Brain pericyte (primary cell): ENCODE measurements around the gene FBXW12.
"Not testable (repeated sequence)": the region's sequence is repeated elsewhere in the genome, so short reads cannot be mapped to it uniquely, and the experiment has no call there.

ENCODE experiments used
- DNase-seq: peaks from one replicate; pipeline ENCODE4 v3.0.0-alpha.2; 2012; ENCODE audit warnings: low read depth, low spot score

FBXW12 gene

GRCh38 chr3:48371651-48372376 lies at the start of gene FBXW12:
Gene FBXW12, plus strand, starts transcription at chr3:48372219. Its CDS starts 549 bp downstream, at chr3:48372768.
- DNase-seq = no peak

DNA sequence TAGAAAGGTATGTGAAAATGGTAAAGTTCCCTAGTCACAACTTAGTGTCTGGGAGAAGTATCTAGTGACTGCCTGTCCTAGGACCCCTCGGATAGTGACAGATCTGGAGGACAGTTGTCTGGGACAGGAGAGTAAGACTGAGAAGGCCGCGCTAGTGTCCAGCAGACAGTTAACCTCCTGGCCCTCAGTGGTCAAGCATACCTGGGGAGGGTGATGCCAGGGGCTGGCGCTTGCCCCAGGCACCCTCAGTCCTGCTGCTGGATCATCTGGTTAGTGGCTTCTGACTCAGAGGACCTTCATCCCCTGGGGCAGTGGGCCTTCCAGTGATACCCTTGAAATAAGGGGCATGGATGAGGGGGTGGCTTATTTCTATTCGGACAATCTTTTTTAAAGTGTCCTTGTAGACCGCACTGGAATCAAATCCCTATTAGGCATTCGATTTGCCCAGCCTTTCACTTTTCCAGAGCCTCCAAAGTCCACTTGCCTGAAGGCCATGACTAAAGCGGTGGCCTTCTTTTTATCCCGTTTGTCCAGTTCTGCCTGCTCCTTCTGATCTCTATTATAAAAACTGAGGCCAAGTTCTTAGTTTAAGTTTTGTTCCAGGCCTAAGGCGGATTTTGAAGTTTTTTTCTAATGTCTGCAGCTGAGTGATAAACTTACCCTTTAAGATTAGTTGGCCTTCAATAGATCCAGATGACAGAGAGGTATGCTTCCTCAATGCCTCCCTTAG lies 40.1 kb upstream of the FBXW12 start:
- DNase-seq = not testable (repeated sequence)

GRCh38 chr3:48333346-48334245 lies 38.4 kb upstream of the FBXW12 start, which contains the start of gene SPINK8:
Gene SPINK8, minus strand, starts transcription at chr3:48333661. Its CDS starts 5,320 bp downstream, at chr3:48328341.
- DNase-seq = not testable (repeated sequence)

- DNase-seq = no peak
Observed at GRCh38 chr3:48334605-48335004, 37.4 kb upstream of the FBXW12 start.

GRCh38 chr3:48335286-48335685 lies 36.7 kb upstream of the FBXW12 start:
- not testable (repeated sequence) for DNase-seq

- DNase-seq = not testable (repeated sequence)
Observed at GRCh38 chr3:48337536-48337935, 34.5 kb upstream of the FBXW12 start.

- no peak for DNase-seq
Observed at GRCh38 chr3:48338635-48339034, 33.4 kb upstream of the FBXW12 start.

GRCh38 chr3:48343432-48343831 lies 28.6 kb upstream of the FBXW12 start:
- DNase-seq = no peak

GRCh38 chr3:48344867-48345507 lies 27.0 kb upstream of the FBXW12 start:
- no peak for DNase-seq

GRCh38 chr3:48345946-48346572 lies 26.0 kb upstream of the FBXW12 start:
- no peak for DNase-seq

DNA sequence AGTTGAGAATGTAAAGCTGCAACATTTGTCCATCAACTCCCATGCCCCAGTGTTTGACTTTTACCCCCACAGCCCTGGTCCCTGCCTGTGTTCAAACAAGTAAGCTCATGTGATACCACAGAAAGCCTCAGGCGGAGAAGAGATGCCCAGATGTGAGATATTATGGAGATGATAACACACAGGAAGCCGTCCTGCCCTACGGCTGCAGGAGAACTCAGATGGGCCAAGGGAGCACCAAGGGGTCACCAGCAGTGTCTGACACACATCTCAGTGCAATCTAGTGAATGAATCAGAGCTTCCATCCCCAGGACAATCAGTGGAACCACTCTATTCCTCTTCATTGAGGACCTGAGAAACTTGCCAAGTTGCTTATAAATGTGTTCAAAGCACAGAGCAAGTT lies 24.5 kb upstream of the FBXW12 start:
- no peak for DNase-seq

GRCh38 chr3:48352546-48352945 lies 19.5 kb upstream of the FBXW12 start:
- no peak for DNase-seq

DNA sequence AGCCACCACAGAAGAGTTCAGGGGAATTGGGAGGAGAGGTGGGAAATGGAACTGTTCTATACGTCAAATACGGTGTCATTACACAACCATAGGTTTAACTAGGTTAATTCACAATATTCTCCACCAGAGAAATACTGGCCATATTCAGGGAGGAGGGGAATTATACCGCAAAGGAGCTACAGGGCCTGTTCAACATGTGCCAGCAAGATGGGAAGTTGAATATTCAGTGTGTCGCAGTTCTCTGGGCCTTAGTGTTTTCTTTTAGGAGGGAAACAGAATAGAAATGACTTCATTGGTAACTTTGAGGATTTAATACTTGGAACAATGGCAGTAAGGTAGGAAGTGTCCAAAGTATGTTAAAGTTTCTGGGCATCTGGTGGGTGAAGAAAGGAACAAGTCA lies 18.0 kb upstream of the FBXW12 start:
- no peak for DNase-seq

- no peak for DNase-seq
Observed at GRCh38 chr3:48356419-48356818, 15.6 kb upstream of the FBXW12 start.

DNA sequence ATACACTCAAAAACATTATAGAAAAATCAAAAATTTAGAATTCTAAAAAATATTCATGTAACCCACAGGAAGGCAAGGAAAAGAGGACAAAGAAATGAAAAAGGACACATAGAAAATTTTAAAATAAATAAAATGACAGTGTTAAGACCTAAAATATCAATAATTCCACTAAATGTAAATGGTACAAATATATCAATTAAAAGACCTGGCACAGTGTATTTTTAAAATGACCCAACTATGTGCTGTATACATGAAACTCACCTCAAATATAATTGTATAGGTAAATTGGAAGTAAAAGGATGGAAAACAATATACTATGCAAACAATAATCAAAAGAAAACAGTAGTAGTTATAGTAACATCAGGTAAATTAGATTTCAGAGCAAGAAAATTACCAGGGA lies 10.1 kb upstream of the FBXW12 start:
- no peak for DNase-seq

GRCh38 chr3:48364840-48365239 lies 7.2 kb upstream of the FBXW12 start:
- no peak for DNase-seq

GRCh38 chr3:48367201-48367600 lies 4.8 kb upstream of the FBXW12 start:
- no peak for DNase-seq

DNA sequence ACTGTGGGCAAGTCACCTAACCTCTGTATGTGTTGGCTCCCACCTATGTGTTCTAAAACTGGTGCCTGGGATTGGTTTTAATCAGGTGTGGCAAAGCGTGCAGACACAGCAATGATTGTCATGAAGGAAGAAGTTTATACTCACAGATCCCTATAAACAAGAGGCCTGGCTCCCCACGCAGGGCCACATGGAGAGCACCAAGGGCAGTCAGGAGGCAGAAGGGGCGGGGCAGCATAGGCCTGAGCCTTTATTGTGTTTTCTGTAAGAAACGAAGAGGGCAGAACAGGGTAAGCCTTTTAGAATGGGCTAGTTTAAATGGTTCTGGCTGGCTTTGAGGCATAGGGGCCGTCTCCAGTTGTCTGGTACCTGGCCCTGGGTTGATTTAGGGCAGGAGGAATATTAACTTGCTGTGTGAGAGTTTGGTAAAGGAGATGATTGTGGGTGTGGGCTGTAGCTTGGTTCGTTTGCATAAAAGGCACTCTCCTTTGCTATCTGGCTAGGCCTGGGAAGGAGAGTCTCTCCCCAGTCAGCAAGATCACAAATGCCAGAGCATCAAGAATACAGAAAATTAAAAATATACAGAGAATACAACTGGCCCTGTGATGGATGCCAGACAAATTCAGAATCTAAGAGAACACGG lies 2.2 kb upstream of the FBXW12 start:
- DNase-seq = no peak

- DNase-seq = no peak
Observed at GRCh38 chr3:48370333-48370713, 1.7 kb upstream of the FBXW12 start.

DNA sequence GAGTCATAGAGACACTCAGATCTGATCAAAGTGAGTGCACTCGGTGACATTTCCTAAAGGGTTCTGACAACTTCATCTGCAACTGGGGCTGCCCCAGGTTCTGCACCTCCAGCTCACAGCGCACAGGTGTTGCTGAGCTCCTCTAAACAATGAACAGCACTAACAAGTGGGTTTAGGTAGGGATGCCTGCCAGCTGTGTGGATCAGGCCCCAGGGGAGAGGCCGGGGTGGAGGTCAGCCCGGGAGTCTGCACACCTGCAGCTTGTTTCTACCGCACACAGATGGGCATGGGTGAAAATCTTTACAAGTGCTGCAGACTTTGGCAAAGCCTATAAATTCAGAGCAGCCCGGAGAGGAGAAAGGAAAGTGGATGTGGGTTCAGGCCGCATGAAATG lies 355 bp downstream of the FBXW12 start:
- no peak for DNase-seq
